ENCODE data around the gene LMTK2. TPM values are rescaled to one million over a fixed set of nuclear protein-coding genes. Genes with fewer than 3 reads are reported as not detected.

LMTK2 gene
- total and polyA plus RNA-seq, 2 donors (not counting 1 experiment from before 2014, with no cell fraction given) = 4.9 to 13.1 TPM

DNA sequence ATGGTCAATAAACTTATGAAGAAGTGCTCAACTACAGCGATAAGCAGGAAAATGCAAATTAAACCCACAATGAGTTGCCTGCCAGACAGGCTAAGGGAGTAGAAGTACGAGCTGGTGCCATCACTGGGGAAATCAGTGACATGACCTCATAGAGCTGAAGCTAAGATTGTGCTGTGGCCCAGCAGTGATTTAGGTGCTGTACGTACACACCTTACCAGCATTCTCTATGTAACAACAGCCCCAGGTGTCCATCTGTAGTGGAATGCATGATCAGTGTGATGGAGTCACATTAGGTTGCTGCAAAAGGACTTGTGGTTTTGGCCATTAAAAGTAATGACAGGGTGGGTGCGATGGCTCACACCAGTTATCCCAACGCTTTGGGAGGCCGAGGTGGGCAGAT is 151.0 kb downstream of the LMTK2 start:
- TF ChIP-seq EZH2 (IDR thresholded peaks at IDR 0.05; ENCODE audit: borderline replicate concordance, insufficient read depth, low read depth, low read length, poor library complexity, severe bottlenecking) = no peak
- TF ChIP-seq, protein P1, sequence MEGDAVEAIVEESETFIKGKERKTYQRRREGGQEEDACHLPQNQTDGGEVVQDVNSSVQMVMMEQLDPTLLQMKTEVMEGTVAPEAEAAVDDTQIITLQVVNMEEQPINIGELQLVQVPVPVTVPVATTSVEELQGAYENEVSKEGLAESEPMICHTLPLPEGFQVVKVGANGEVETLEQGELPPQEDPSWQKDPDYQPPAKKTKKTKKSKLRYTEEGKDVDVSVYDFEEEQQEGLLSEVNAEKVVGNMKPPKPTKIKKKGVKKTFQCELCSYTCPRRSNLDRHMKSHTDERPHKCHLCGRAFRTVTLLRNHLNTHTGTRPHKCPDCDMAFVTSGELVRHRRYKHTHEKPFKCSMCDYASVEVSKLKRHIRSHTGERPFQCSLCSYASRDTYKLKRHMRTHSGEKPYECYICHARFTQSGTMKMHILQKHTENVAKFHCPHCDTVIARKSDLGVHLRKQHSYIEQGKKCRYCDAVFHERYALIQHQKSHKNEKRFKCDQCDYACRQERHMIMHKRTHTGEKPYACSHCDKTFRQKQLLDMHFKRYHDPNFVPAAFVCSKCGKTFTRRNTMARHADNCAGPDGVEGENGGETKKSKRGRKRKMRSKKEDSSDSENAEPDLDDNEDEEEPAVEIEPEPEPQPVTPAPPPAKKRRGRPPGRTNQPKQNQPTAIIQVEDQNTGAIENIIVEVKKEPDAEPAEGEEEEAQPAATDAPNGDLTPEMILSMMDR (IDR thresholded peaks at IDR 0.05) = no peak
- Mint-ChIP-seq H3K4me1 (peaks cover 5% of the 10 kb centered on the region), H3K4me3 (no peak overlapping the region), H3K9me3 (ENCODE audit: insufficient read depth) (no peaks in the 10 kb centered on the region), H3K27me3 (no peaks in the 10 kb centered on the region), H3K27ac (no peak overlapping the region)
- no peaks in the 10 kb centered on the region for H4K20me1 ChIP-seq (ENCODE audit: control insufficient read depth, insufficient read depth, low read length, poor library complexity, severe bottlenecking)
- H3K4me3 ChIP-seq (ENCODE audit: control extremely low read depth in 1 of 5, extremely low read depth in 1 of 5, insufficient read depth in 1 of 5, low read depth in 2 of 5, low read length in 4 of 5) = no peak overlapping the region
- H3K4me2 ChIP-seq (replicated peaks; ENCODE audit: low read depth, low read length, poor library complexity, severe bottlenecking) = no peak overlapping the region
- H3K4me1 ChIP-seq (ENCODE audit: control insufficient read depth in 2 of 2, insufficient read depth in 2 of 2, low read length in 2 of 2) = peaks cover 2 to 8% of the 10 kb centered on the region in 2 donors
- no peak for ATAC-seq (ENCODE audit: low read depth)
- H3K27me3 ChIP-seq (replicated peaks in 1 of 4; ENCODE audit: control extremely low read depth in 1 of 4, control insufficient read depth in 3 of 4, insufficient read depth in 4 of 4, low read length in 3 of 4) = no peaks in the 10 kb centered on the region
- no peak overlapping the region for H3K27ac ChIP-seq (ENCODE audit: low read length in 2 of 2)
- H2AFZ ChIP-seq (ENCODE audit: insufficient read depth, low read depth, low read length, poor library complexity, severe bottlenecking) = no peak overlapping the region
- H3K79me2 ChIP-seq (ENCODE audit: control insufficient read depth, insufficient read depth, low read length) = peaks cover 21% of the 10 kb centered on the region
- 91% methylated on average over 4 of the region's 6 CpGs for WGBS (ENCODE audit: insufficient coverage)
- intact Hi-C loops (cut with micrococcal nuclease) = loop anchor here (10.0 kb wide), 1 partner anchor 1143 kb away; the partner anchor contains the start of gene SDHAF3
- H3K36me3 ChIP-seq (replicated peaks in 1 of 2; ENCODE audit: control extremely low read depth in 1 of 2, control insufficient read depth in 1 of 2, extremely low read depth in 1 of 2, insufficient read depth in 2 of 2, low read length in 1 of 2) = peaks cover 0 to 17% of the 10 kb centered on the region in 2 experiments
- CTCF ChIA-PET = interaction anchor here (0.7 kb wide), 1 partner anchor 162 kb away, joined by 3 read pairs; no protein-coding TSS in a partner anchor
- no peak overlapping the region for H3K9ac ChIP-seq (ENCODE audit: low read length)
- POLR2A ChIA-PET = no interaction called here
- no peak for DNase-seq
- H3K9me3 ChIP-seq (ENCODE audit: control extremely low read depth in 1 of 3, control insufficient read depth in 2 of 3, insufficient read depth in 1 of 3, low read length in 2 of 3) = peaks cover 0 to 13% (median 3%) of the 10 kb centered on the region in 3 donors

Other genes starting within 250 kb of the LMTK2 start
- gene ASNS, start 234.5 kb upstream of the LMTK2 start, total RNA-seq = 24.2 and 39.6 TPM in 2 replicates
- gene ASNS, start 234.5 kb upstream of the LMTK2 start, polyA plus RNA-seq = 18.1 and 24.2 TPM in 2 replicates
- not detected in 2 replicates for gene OCM2, start 116.7 kb upstream of the LMTK2 start, total RNA-seq
- not detected in 2 replicates for gene OCM2, start 116.7 kb upstream of the LMTK2 start, polyA plus RNA-seq
- 0.74 and 0.92 TPM in 2 replicates for gene BHLHA15, start 104.6 kb downstream of the LMTK2 start, total RNA-seq
- 0.66 and 2.2 TPM in 2 replicates for gene BHLHA15, start 104.6 kb downstream of the LMTK2 start, polyA plus RNA-seq
- 52.2 and 66.4 TPM in 2 replicates for gene TECPR1, start 145.4 kb downstream of the LMTK2 start, total RNA-seq
- gene TECPR1, start 145.4 kb downstream of the LMTK2 start, polyA plus RNA-seq = 20.9 and 23.7 TPM in 2 replicates
- 78.8 and 86.7 TPM in 2 replicates for gene BRI3, start 174.8 kb downstream of the LMTK2 start, total RNA-seq
- gene BRI3, start 174.8 kb downstream of the LMTK2 start, polyA plus RNA-seq = 21.6 and 40.3 TPM in 2 replicates

Data from B cell (primary cell).